HG02943 (cell line): ENCODE data around the gene F2RL3.
"Not testable (repeated sequence)": the region's sequence is repeated elsewhere in the genome, so short reads cannot be mapped to it uniquely, and the experiment has no call there.

Experiments
- ATAC-seq: cut with Tn5 transposase; IDR thresholded peaks from one replicate; pipeline ENCODE4 v1.9.1; 2021; ENCODE audit warnings: mild to moderate bottlenecking, low read depth, moderate library complexity; ENCODE audit not compliant: unreplicated experiment

The F2RL3 gene

GRCh38 chr19:16874250-16874977, 14.4 kb upstream of the F2RL3 start:
- ATAC-seq, result no peak

DNA sequence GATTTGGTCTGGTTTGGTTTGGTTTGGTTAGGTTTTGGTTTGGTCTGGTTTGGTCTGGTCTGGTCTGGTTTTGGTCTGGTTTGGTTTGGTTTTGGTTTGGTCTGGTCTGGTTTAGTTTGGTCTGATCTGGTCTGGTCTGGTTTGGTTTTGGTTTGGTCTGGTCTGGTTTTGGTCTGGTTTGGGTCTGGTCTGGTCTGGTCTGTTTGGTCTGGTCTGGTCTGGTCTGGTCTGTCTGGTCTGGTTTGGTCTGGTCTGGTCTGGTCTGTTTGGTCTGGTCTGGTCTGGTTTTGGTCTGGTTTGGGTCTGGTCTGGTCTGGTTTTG, 13.9 kb upstream of the F2RL3 start:
- not testable (repeated sequence) for ATAC-seq

DNA sequence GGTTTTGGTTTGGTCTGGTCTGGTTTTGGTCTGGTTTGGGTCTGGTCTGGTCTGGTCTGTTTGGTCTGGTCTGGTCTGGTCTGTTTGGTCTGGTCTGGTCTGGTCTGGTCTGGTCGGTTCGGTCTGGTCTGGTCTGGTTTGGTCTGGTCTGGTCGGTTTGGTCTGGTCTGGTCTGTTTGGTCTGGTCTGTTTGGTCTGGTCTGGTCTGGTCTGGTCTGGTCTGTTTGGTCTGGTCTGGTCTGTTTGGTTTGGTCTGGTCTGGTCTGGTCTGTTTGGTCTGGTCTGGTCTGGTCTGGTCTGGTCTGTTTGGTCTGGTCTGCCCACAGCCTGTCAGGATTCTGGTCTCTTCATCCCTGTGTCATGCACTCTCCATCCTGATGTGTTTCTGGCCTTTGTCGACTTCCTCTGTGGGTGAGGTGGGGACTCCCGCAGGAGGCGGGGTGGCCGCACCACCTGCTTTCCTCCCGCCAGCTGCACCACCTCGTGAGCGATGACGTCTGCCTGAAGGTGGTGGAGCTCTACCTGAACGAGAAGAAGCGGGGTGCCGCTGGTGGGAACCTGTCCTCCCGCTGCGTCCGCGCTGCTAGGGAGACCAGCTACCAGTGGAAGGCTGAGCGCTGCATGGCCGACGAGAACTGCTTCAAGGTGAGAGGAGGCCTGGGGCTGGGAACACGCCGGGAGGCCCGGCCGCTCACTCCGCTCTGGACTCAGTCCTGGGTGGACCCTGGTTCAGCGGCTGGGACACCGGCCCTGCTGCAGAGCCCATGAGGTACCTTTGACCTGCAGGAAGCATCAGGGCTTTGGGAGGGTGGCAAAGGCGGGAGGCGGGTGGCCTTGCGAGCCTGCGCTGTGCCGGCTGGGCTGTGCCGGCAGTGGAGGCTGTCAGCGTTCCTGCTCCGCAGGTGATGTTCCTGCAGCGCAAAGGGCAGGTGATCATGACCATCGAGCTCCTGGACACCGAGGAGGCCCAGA, 12.9 kb upstream of the F2RL3 start:
- ATAC-seq, result no peak

GRCh38 chr19:16876904-16877361, 11.9 kb upstream of the F2RL3 start:
- no peak for ATAC-seq

GRCh38 chr19:16877581-16877980, 11.2 kb upstream of the F2RL3 start:
- no peak for ATAC-seq

GRCh38 chr19:16878181-16878965, 10.4 kb upstream of the F2RL3 start:
- ATAC-seq, result no peak

DNA sequence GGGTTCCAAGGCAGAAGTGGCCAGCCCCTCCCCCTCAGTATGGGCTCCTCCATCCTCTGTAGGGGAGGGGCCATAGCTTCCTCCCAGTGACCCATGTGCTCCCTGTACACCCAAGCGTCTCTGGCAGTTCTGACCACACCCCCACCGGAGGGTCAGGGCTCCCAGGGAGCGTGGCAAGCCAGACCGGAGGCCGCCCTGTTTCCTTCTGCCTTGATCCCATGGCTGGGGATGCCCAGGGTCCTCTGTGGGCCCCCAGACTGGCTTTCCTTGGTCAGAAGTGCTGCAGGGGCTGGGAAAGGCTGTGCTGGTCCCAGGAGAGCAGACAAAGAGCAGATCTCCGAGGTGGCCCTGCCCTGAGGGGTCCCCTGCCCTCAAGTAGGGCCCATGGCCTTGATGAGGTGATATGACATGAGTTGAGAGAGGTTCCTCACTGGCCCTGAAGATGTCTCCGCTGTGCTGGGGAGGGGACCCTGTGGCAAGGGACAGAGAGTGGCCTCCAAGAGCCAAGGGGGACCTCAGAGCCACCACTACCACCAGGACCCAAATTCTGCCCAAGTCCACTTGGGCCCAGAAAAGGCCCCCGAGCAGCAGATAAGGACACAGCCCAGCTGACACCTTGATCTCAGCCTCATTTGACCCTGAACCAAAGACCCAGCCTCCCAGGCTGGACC, 7.8 kb upstream of the F2RL3 start:
- ATAC-seq, result no peak

DNA sequence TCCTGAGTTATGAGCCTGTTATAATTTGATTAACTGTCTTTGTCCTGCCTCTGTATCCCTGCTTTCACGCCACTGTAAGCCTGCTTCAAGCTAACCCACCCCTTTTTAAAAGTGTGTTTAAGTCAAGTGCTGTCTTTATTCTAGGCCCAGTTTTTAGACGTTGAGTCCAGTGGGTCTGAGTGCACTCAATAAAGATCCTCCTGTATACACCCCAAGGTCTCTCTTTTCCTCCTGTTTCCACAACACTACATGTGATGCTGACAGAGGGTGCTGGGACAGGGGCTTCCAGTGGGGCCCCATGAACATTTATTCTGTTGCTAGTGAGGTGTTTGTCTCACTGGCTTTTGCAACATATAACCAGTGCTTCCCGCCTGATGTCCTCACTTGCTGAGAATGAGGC, 6.7 kb upstream of the F2RL3 start:
- ATAC-seq, result no peak

DNA sequence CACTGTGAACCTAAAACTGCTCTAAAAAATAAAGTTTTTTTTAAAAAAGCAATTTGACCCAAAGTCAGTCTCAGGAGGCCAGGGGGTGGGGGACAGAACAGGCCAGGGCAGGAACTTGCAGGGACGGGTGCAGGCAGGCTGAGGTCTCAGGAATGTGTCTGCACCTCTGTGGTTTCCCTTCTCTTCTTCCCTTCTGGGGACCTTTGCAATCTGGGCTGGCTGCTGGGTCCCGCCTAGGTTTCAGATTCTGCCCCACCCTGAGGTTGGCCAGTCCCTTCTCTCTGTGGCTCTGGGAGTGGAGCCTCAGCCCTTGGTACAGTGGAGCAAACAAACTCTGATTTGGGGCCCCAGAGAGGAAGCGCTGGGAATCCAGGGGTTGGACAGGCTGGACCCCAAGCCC, 5.3 kb upstream of the F2RL3 start:
- ATAC-seq, result no peak

- no peak for ATAC-seq
These were observed 3.6 kb upstream of the F2RL3 start for GRCh38 chr19:16885166-16885565.

DNA sequence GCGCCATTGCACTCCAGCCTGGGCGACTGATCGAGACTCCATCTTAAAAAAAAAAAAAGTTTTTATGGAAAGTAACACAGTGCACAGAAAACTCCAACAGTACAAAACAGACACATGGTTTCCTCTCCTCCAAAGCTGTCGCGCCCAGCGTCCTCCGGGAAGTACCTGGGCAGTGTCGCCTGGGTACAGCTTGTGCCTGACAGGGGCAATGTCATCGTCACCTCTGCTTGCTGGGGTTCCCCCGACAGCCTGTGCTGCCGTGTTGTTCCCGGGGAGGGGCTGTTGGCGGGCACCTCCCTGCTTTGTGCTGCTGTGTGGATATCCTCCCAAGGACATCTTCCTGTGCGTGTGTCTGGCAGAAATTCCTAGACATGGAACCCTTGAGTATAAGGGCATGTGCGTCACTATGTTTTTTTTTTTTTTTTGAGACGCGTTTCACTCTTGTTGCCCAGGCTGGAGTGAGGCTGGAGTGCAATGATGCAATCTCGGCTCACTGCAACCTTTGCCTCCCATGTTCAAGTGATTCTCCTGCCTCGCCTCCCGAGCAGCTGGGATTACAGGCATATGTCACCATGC, 2.4 kb upstream of the F2RL3 start:
- ATAC-seq, result no peak

- no peak for ATAC-seq
These were observed 1.2 kb upstream of the F2RL3 start for GRCh38 chr19:16887353-16888265.

DNA sequence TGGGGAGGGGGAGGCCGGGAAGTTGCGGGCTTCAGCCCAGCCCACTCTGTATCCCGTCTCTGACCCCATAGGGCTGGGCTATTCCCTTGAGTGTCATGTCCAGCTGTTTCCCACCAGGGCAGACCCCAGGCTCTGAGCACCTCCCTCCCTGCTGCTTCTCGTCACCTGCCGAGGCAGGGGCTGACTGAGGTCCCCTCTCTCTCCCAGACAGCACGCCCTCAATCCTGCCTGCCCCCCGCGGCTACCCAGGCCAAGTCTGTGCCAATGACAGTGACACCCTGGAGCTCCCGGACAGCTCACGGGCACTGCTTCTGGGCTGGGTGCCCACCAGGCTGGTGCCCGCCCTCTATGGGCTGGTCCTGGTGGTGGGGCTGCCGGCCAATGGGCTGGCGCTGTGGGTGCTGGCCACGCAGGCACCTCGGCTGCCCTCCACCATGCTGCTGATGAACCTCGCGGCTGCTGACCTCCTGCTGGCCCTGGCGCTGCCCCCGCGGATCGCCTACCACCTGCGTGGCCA, 625 bp downstream of the F2RL3 start:
- ATAC-seq, result no peak

DNA sequence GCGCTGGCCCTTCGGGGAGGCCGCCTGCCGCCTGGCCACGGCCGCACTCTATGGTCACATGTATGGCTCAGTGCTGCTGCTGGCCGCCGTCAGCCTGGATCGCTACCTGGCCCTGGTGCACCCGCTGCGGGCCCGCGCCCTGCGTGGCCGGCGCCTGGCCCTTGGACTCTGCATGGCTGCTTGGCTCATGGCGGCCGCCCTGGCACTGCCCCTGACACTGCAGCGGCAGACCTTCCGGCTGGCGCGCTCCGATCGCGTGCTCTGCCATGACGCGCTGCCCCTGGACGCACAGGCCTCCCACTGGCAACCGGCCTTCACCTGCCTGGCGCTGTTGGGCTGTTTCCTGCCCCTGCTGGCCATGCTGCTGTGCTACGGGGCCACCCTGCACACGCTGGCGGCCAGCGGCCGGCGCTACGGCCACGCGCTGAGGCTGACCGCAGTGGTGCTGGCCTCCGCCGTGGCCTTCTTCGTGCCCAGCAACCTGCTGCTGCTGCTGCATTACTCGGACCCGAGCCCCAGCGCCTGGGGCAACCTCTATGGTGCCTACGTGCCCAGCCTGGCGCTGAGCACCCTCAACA, 1.2 kb downstream of the F2RL3 start:
- ATAC-seq, result no peak

DNA sequence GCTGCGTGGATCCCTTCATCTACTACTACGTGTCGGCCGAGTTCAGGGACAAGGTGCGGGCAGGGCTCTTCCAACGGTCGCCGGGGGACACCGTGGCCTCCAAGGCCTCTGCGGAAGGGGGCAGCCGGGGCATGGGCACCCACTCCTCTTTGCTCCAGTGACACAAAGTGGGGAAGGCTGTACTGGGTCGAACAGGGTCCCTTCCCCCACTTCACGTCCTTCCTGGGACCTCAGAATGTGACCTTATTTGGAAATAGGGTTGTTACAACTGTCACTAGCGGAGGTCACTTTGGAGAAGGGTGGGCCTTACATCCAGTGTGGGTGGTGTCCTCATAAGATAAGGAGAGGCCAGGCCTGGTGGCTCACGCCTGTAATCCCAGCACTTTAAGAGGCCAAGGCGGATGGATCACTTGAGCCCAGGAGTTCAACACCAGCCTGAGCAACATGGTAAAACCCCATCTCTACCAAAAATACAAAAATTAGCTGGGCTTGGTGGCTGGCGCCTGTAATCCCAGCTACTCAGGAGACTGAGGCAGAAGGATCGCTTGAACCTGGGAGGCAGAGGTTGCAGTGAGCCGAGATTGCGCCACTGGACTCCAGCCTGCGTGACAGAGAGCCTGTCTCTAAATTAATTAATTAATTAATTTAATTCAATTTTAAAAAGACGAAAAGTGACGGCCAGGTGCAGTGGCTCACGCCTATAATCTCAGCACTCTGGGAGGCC, 1.8 kb downstream of the F2RL3 start:
- ATAC-seq, result no peak

DNA sequence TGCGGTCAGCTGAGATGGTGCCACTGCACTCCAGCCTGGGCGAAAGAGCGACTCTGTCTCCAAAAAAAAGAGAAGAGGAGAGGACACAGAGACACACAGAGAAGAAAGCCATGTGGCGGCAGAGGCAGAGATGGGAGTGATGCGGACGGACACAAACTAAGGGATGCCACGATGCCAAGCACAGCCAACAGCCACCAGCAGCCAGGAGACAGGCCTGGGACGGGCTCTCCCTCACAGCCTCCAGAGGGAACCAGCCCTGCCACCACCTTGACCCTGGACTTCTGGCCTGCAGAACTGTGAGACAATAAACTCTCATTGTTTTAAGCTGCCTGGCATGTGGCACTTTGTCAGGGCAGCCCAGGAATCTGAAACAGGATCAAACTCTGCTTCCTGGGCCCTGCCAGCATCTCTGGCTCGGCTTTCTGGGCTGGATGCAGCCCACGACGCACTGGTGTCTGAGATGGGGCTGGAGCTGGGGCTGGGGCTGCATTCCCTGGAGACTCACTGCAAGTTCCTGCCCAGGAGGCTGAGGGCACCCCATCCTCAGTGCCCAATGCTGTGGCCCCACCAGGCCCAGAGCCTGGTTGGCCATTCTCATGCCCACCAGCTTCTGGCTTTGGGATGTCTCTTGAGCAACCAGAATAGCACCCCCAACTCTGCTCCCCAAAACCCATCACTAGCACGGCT, 3.0 kb downstream of the F2RL3 start:
- ATAC-seq, result no peak

DNA sequence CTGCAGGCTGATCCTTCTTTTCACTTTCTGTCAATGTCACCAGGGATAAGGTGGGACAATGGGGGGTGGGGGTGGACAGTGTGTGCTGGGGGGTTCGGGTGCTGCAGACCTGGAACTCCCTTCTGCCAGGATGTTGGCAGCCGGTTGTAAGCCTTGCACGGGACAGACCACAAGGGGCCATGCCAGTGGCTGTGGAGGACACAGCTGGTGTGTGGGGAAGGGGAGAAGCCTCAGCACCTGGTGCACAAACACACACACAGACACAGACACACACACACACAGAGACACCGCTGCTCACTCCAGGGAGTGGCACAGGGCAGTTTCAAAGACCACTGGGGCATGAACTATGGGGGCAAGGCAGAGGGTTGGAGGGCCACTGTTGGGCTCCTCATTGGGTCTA, 3.6 kb downstream of the F2RL3 start:
- ATAC-seq, result no peak
